BE2C (cell line): ENCODE data around the gene KBTBD12.

ENCODE experiments used
- DNase-seq: peaks from one replicate; pipeline ENCODE4 v3.0.0-alpha.2; 2020
- H3K27me3 ChIP-seq: fragments of 250-450 bp; sonication (Bioruptor Pico); 2 replicates; pipeline ENCODE4 v1.5.1; 2020; ENCODE audit warnings: mild to moderate bottlenecking
- H3K36me3 ChIP-seq: fragments of 250-450 bp; sonication (Bioruptor Pico); 2 replicates; pipeline ENCODE4 v1.5.1; 2020; ENCODE audit warnings: mild to moderate bottlenecking
- H3K4me1 ChIP-seq: fragments of 250-450 bp; sonication (Bioruptor Pico); 2 replicates; pipeline ENCODE4 v1.5.1; 2020
- H3K4me3 ChIP-seq: 2 replicates; pipeline ENCODE4 v1.5.1; 2011; ENCODE audit warnings: low read depth, low read length
- H3K9me3 ChIP-seq: fragments of 250-450 bp; sonication (Bioruptor Pico); 2 replicates; pipeline ENCODE4 v1.5.1; 2020
- TF ChIP-seq, protein P1 (sequence below): IDR thresholded peaks from 2 replicates; pipeline ENCODE4 v1.5.1; 2012; ENCODE audit warnings: mild to moderate bottlenecking, low read depth, low read length

Gene KBTBD12

DNA sequence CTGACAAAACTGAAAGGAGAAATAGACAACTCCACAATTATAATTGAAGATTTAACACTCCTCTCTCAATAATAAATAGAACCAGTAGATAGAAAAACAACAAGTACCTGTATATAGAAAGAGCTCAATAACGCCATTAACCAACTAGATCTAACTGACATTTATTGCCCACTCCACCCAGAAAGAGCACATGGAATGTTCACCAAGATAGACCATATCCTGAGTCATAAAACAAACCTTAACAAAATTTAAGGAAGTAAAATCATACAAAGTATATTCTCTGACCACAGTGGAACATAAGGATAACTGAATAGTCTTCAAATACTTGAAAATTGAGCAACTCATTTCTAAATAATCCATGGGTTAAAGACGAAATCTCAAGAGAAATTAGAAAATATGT is 25.1 kb downstream of the KBTBD12 start:
- TF ChIP-seq, protein P1, sequence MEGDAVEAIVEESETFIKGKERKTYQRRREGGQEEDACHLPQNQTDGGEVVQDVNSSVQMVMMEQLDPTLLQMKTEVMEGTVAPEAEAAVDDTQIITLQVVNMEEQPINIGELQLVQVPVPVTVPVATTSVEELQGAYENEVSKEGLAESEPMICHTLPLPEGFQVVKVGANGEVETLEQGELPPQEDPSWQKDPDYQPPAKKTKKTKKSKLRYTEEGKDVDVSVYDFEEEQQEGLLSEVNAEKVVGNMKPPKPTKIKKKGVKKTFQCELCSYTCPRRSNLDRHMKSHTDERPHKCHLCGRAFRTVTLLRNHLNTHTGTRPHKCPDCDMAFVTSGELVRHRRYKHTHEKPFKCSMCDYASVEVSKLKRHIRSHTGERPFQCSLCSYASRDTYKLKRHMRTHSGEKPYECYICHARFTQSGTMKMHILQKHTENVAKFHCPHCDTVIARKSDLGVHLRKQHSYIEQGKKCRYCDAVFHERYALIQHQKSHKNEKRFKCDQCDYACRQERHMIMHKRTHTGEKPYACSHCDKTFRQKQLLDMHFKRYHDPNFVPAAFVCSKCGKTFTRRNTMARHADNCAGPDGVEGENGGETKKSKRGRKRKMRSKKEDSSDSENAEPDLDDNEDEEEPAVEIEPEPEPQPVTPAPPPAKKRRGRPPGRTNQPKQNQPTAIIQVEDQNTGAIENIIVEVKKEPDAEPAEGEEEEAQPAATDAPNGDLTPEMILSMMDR = no peak
- Histone ChIP-seq H3K4me1 (no peaks in the 10 kb centered on the region), H3K4me3 (no peak overlapping the region), H3K27me3 (peaks cover 33% of the 10 kb centered on the region), H3K36me3 (no peaks in the 10 kb centered on the region), H3K9me3 (no peaks in the 10 kb centered on the region)
- no peak for DNase-seq

DNA sequence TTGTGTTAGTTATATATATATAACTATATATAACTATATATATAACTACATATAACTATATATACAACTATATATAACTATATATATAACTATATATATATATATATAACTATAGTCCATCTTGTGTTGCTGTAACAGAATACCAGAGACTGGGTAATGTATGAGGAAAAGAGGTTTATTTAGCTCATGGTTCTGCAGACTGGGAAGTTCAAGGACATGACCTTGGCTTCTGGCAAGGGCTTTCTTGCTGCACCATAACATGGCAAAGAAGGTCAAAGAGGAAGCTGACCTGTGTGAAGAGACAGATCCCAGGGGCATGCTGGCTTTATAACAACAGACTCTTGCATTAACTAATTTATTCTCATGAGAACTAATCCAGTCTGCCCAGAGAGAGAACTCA is 27.6 kb downstream of the KBTBD12 start:
- TF ChIP-seq, protein P1 = no peak
- DNase-seq = no peak
- no peaks in the 10 kb centered on the region for H3K9me3 ChIP-seq
- H3K4me1 ChIP-seq = no peaks in the 10 kb centered on the region
- peaks cover 25% of the 10 kb centered on the region for H3K27me3 ChIP-seq
- no peak overlapping the region for H3K4me3 ChIP-seq
- no peaks in the 10 kb centered on the region for H3K36me3 ChIP-seq

DNA sequence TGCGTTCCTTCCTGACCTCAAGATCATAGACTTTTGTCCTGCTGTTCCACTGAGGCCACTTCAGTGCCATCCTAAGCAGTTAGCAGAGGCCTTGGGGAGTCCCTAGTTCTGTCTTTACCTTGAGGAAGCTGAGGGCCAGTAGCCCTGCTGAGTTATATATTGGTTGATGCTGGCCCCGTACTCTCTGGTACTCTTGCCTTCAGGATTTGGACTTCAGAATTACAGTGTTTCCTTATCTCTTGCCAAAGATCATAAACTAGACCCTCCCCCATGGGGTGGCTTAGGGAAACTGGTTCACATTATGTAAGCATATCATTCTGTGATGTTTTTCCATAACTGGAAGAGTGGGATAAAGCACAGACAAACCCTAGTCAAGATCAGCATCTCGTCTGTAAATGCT is 33.2 kb downstream of the KBTBD12 start:
- DNase-seq = no peak
- no peaks in the 10 kb centered on the region for H3K36me3 ChIP-seq
- TF ChIP-seq, protein P1 = no peak
- no peak overlapping the region for H3K4me3 ChIP-seq
- no peaks in the 10 kb centered on the region for H3K4me1 ChIP-seq
- no peaks in the 10 kb centered on the region for H3K27me3 ChIP-seq
- H3K9me3 ChIP-seq = no peaks in the 10 kb centered on the region

DNA sequence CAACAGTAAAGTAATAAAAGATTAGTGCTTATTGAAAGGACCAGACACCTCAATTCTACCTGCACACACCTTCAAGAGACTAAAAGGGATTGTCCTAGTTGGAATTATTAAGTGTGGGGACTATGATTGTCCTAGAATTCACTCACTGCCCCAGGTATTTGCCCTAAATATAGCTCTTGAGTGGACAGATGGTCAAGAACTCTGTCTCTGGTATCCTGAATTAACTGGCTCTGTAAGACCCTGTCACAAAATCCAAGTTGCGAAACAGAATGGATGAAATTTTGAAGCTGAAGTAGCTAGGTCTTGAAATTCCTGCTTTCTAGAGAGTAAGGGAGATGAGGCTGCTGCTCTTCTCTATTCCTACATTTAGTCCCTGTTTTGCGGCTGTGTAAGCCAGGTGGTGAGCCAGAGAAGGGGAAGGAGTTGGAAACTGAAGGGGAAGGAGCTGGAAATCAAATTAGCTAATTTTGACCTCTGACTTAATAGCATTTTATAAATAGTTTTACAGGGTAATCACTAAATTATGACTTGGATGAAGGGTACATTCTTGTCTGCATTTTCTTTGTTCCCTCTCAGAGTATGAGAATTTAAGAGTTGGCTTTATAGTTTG is 34.5 kb downstream of the KBTBD12 start:
- no peaks in the 10 kb centered on the region for H3K4me1 ChIP-seq
- DNase-seq = no peak
- H3K27me3 ChIP-seq = no peaks in the 10 kb centered on the region
- no peaks in the 10 kb centered on the region for H3K9me3 ChIP-seq
- TF ChIP-seq, protein P1 = no peak
- no peaks in the 10 kb centered on the region for H3K36me3 ChIP-seq
- H3K4me3 ChIP-seq = no peak overlapping the region

DNA sequence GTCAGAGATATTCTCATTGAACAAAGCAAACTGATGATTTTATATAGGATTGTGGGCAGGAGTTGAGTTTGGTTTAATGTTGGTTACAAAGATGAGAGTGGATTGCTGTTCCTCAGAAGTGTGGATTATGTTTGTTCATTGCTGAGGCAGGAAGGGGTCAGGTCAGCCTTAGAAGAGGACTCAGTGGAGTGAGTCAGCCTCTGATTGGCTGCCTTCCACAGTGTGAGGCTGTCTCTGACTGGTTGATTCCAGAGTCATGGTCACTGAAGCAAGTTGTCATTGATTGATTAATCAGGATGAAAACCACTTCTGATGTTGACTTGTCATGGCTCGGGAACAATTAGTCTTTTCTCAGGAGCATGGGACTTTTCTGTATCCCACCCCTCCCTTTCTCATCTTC is 36.2 kb downstream of the KBTBD12 start:
- TF ChIP-seq, protein P1 = no peak
- no peak for DNase-seq
- Histone ChIP-seq H3K4me1 (no peaks in the 10 kb centered on the region), H3K4me3 (no peak overlapping the region), H3K27me3 (no peaks in the 10 kb centered on the region), H3K36me3 (no peaks in the 10 kb centered on the region), H3K9me3 (no peaks in the 10 kb centered on the region)

DNA sequence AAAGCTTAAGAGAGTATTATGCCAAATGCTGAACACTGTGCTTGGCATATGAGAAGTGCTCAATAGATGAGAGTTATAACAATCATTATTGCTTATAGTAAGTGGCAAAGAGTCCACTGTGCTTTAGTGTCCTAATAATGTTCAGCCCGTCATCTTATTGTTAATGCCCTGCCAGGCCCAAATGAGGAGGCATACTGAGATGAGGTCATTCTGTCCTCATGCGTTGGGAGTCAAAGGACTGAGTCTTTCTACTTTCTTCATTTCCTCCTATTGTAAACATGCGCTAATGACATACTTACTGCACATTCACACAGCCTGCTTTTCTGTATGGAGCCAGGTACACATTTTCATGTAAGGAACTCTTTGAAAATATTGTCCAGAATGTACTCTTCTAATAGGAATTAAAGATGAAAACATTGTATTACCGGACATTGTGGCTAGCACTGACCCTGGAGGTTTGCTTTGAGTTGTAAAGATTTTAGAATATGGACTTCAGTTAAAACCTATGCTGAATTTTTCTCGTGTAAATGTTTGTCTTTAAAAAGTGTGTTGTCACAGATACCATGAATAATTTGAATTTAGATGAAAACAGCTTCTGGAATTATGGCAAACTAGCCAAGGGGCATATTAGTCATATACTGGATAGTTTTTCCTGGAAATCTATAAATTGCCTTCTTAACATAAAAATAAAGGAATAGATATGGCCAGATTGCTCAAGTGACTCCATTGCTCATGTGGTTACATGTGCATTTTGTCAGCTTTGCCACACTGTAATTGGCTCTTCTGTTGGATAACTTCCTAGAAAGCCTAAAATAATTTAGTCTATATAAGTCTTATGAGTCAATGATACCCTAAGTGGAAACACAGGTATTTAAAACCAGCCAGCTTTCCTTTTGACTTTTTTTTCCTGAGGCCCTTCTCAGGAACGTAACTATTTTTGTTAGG is 38.3 kb downstream of the KBTBD12 start:
- H3K9me3 ChIP-seq = no peaks in the 10 kb centered on the region
- no peaks in the 10 kb centered on the region for H3K4me1 ChIP-seq
- no peaks in the 10 kb centered on the region for H3K36me3 ChIP-seq
- no peak for DNase-seq
- H3K27me3 ChIP-seq = no peaks in the 10 kb centered on the region
- H3K4me3 ChIP-seq = no peak overlapping the region
- TF ChIP-seq, protein P1 = no peak
